Measurements from ENCODE around the gene ELL2. TPM values are rescaled to one million over a fixed set of nuclear protein-coding genes. Genes with fewer than 3 reads are reported as not detected.

ELL2 gene
- total RNA-seq, 3 donors from 2014 or later: 95.7 to 211 (median 168) TPM

DNA sequence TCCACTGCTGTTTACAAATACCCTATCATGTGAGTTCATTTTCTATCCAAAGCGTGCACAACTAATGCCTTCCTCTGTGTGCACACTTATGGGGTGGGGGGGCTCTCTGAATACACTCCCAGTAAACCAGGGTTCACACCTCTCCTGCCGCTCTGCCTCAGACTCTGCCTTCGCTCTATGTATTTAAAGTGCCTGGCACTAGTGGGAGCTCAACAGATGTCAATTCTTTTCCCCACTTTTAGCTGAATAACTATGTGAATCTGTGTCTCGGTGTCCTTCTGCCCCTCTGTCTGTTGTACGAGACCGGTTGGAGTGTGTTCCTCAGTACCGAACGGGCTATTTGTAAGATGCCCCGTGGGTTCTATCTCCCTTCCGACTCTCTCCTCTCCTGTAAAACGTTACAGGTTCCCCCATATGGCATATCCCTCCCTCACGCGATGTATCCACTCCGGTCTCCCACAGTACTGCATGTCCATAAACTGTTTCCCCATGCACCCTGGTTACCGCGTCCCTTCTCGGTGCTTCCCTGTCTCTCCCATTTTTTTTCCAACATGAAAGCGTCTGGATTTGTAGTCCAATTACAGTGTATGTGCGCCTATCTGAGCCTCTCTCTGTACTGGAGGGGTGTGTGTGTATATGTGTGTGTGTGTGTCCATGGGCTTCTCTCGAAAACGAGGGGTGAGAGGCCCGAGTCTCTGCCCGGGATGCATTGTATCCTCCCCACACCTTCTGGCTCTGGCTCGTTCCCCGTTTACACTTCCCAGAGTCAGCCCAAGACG, 1.6 kb downstream of the ELL2 start:
- TF ChIP-seq POLR2AphosphoS5 (IDR thresholded peaks at IDR 0.05) (no peak), POLR2A (IDR thresholded peaks at IDR 0.05) (no peak), CTCF (IDR thresholded peaks at IDR 0.05) (peak in 1 of 3 donors; percentile 28)
- no peaks in the 10 kb centered on the region for H3K9me3 ChIP-seq
- peak overlapping the region; percentile 98 to 99 for H3K27ac ChIP-seq
- peak overlapping the region; percentile 79 to 95 (median 85) for H3K4me3 ChIP-seq
- no peaks in the 10 kb centered on the region for H3K36me3 ChIP-seq
- no peak for DNase-seq (ENCODE audit: low spot score in 2 of 2)
- intact Hi-C loops (cut with DNase I; ENCODE audit: low total_unique reads): no loop called here
- no peaks in the 10 kb centered on the region for H3K27me3 ChIP-seq
- H3K4me1 ChIP-seq: no peaks in the 10 kb centered on the region

GRCh38 chr5:95959051-95959887, 2.4 kb downstream of the ELL2 start:
- Histone ChIP-seq H3K4me3 (peak overlapping the region; percentile 79 to 95 (median 85)), H3K4me1 (no peaks in the 10 kb centered on the region), H3K27me3 (no peaks in the 10 kb centered on the region), H3K9me3 (no peaks in the 10 kb centered on the region), H3K27ac (peak overlapping the region; percentile 98 to 99), H3K36me3 (no peaks in the 10 kb centered on the region)
- TF ChIP-seq POLR2AphosphoS5 (IDR thresholded peaks at IDR 0.05) (no peak), CTCF (IDR thresholded peaks at IDR 0.05) (peak in 1 of 3 donors; percentile 14), POLR2A (IDR thresholded peaks at IDR 0.05) (no peak)
- no peak for DNase-seq (ENCODE audit: low spot score in 2 of 2)
- intact Hi-C loops (cut with DNase I; ENCODE audit: low total_unique reads): no loop called here

- H3K27me3 ChIP-seq: no peaks in the 10 kb centered on the region
- no peaks in the 10 kb centered on the region for H3K4me1 ChIP-seq
- no peaks in the 10 kb centered on the region for H3K9me3 ChIP-seq
- peak overlapping the region; percentile 79 to 95 (median 85) for H3K4me3 ChIP-seq
- H3K27ac ChIP-seq: peak overlapping the region in 1 of 2 donors; percentile 98
- DNase-seq (ENCODE audit: low spot score in 2 of 2): no peak
- intact Hi-C loops (cut with DNase I; ENCODE audit: low total_unique reads): no loop called here
- no peaks in the 10 kb centered on the region for H3K36me3 ChIP-seq
- TF ChIP-seq POLR2A (IDR thresholded peaks at IDR 0.05) (no peak), POLR2AphosphoS5 (IDR thresholded peaks at IDR 0.05) (no peak), CTCF (IDR thresholded peaks at IDR 0.05) (no peak)
Observed at GRCh38 chr5:95958310-95959014, 3.2 kb downstream of the ELL2 start.

- H3K4me3 ChIP-seq: peak overlapping the region; percentile 79 to 95 (median 85)
- intact Hi-C loops (cut with DNase I; ENCODE audit: low total_unique reads): no loop called here
- no peaks in the 10 kb centered on the region for H3K27me3 ChIP-seq
- H3K36me3 ChIP-seq: no peaks in the 10 kb centered on the region
- no peak for TF ChIP-seq CTCF (IDR thresholded peaks at IDR 0.05)
- no peak for TF ChIP-seq POLR2AphosphoS5 (IDR thresholded peaks at IDR 0.05)
- TF ChIP-seq POLR2A (IDR thresholded peaks at IDR 0.05): no peak
- H3K9me3 ChIP-seq: no peaks in the 10 kb centered on the region
- H3K4me1 ChIP-seq: no peaks in the 10 kb centered on the region
- no peak for DNase-seq (ENCODE audit: low spot score in 2 of 2)
- H3K27ac ChIP-seq: no peak overlapping the region
Observed at GRCh38 chr5:95957561-95958203, 4.0 kb downstream of the ELL2 start.
